Neural cell (in vitro differentiated cells): ENCODE data around the gene ANO3. TPM values are rescaled to one million over a fixed set of nuclear protein-coding genes. Genes with fewer than 3 reads are reported as not detected.

ENCODE experiments used
- H2AFZ ChIP-seq: fragments of 200-600, 300-800 bp; sonication (generic), shearing (Covaris generic); 2 replicates; pipeline ENCODE4 v1.6.0; 2014; ENCODE audit warnings: low read depth, mild to moderate bottlenecking, antibody characterized with exemption, low read length, moderate library complexity
- H3F3A ChIP-seq: fragments of 200-600 bp; shearing (Covaris generic); 2 replicates; pipeline ENCODE4 v1.6.1; 2016; ENCODE audit warnings: mild to moderate bottlenecking, moderate library complexity, mixed read lengths, antibody characterized with exemption, low read length; ENCODE audit not compliant: insufficient read depth, poor library complexity, severe bottlenecking
- H3K27ac ChIP-seq: fragments of 200-600, 300-800 bp; sonication (generic), shearing (Covaris generic); 2 replicates; pipeline ENCODE4 v1.5.1; 2014; ENCODE audit warnings: mild to moderate bottlenecking, low read length, moderate library complexity
- H3K27me3 ChIP-seq: fragments of 300-800, 200-600 bp; sonication (generic), shearing (Covaris generic); 2 replicates; pipeline ENCODE4 v1.6.0; 2014; ENCODE audit warnings: mild to moderate bottlenecking, low read depth, low read length, moderate library complexity; ENCODE audit not compliant: insufficient read depth
- H3K36me3 ChIP-seq: fragments of 300-800, 200-600 bp; sonication (generic), shearing (Covaris generic); 2 replicates; pipeline ENCODE4 v1.5.1; 2014; ENCODE audit warnings: mild to moderate bottlenecking, antibody characterized with exemption, low read length, moderate library complexity; ENCODE audit not compliant: insufficient read depth
- H3K4me2 ChIP-seq: fragments of 300-800, 200-600 bp; sonication (generic), shearing (Covaris generic); 2 replicates; pipeline ENCODE4 v1.6.0; 2014; ENCODE audit warnings: mild to moderate bottlenecking, low read length
- H3K4me3 ChIP-seq: fragments of 300-800, 200-600 bp; sonication (generic), shearing (Covaris generic); 2 replicates; pipeline ENCODE4 v1.5.1; 2014; ENCODE audit warnings: mild to moderate bottlenecking, low read length, moderate library complexity
- H3K79me2 ChIP-seq: fragments of 200-600 bp; shearing (Covaris generic); replicated peaks from 2 replicates; pipeline ENCODE4 v1.6.0; 2014; ENCODE audit warnings: mild to moderate bottlenecking, low read length, moderate library complexity; ENCODE audit not compliant: insufficient read depth
- H3K9ac ChIP-seq: fragments of 300-800, 200-600 bp; sonication (generic), shearing (Covaris generic); 2 replicates; pipeline ENCODE4 v1.6.1; 2016; ENCODE audit warnings: mild to moderate bottlenecking, low read length, mixed read lengths
- H3K9me2 ChIP-seq: fragments of 200-600 bp; shearing (Covaris generic); 2 replicates; pipeline ENCODE4 v1.6.1; 2016; ENCODE audit warnings: mild to moderate bottlenecking, low read length, mixed read lengths; ENCODE audit not compliant: insufficient read depth
- H3K9me3 ChIP-seq: fragments of 200-600, 300-800 bp; sonication (generic), shearing (Covaris generic); 2 replicates; pipeline ENCODE4 v1.6.1; 2016; ENCODE audit warnings: mild to moderate bottlenecking, mixed run types, low read length, moderate library complexity, mixed read lengths
- H4K20me1 ChIP-seq: fragments of 200-600 bp; shearing (Covaris generic); 2 replicates; pipeline ENCODE4 v1.6.1; 2016; ENCODE audit warnings: mild to moderate bottlenecking, mixed run types; ENCODE audit not compliant: insufficient read depth
- CTCF ChIP-seq: fragments of 450-650 bp; IDR thresholded peaks from 2 replicates; pipeline ENCODE4 v1.5.1; 2014; ENCODE audit warnings: antibody characterized with exemption, mild to moderate bottlenecking, moderate library complexity; ENCODE audit not compliant: poor library complexity, severe bottlenecking
- EP300 ChIP-seq: fragments of 450-650 bp; conservative IDR thresholded peaks from 2 replicates; pipeline ENCODE4 v1.6.1; 2014; ENCODE audit warnings: antibody characterized with exemption, mild to moderate bottlenecking, moderate library complexity; ENCODE audit not compliant: poor library complexity, severe bottlenecking
- EZH2 ChIP-seq: fragments of 200-600, 300-800 bp; shearing (Covaris generic), sonication (generic); IDR thresholded peaks from 2 replicates; pipeline ENCODE4 v1.6.1; 2014; ENCODE audit warnings: antibody characterized with exemption, low read length, borderline replicate concordance, mild to moderate bottlenecking; ENCODE audit not compliant: insufficient read depth, poor library complexity, severe bottlenecking
- MXI1 ChIP-seq: fragments of 450-650 bp; conservative IDR thresholded peaks from 2 replicates; pipeline ENCODE4 v1.6.1; 2014; ENCODE audit warnings: antibody characterized with exemption, mild to moderate bottlenecking; ENCODE audit not compliant: poor library complexity, severe bottlenecking
- POLR2AphosphoS5 ChIP-seq: IDR thresholded peaks from 2 replicates; pipeline ENCODE4 v1.6.1; 2012
- RAD21 ChIP-seq: fragments of 450-650 bp; conservative IDR thresholded peaks from 2 replicates; pipeline ENCODE4 v1.6.1; 2014; ENCODE audit warnings: antibody characterized with exemption, mild to moderate bottlenecking, moderate library complexity
- SMC3 ChIP-seq: fragments of 450-650 bp; conservative IDR thresholded peaks from 2 replicates; pipeline ENCODE4 v1.6.1; 2014; ENCODE audit warnings: antibody characterized with exemption, mild to moderate bottlenecking, moderate library complexity; ENCODE audit not compliant: poor library complexity
- TAF1 ChIP-seq: IDR thresholded peaks from 2 replicates; pipeline ENCODE4 v1.6.1; 2012; ENCODE audit warnings: low read depth
- polyA plus RNA-seq: library from polyadenylated mRNA; depleted of rRNA; stranded (reverse); fragments of >200 nt; gene quantifications from 2 replicates; pipeline ENCODE4 v1.2.3, GENCODE V29; 2014
- TF ChIP-seq, protein P1 (sequence below): IDR thresholded peaks from 2 replicates; pipeline ENCODE4 v1.6.1; 2012; ENCODE audit warnings: borderline replicate concordance

Gene ANO3
- polyA plus RNA-seq, 1 donor from 2014 or later = not detected

- no peaks in the 10 kb centered on the region for H4K20me1 ChIP-seq
- TF ChIP-seq POLR2AphosphoS5 = no peak
- no peak for TF ChIP-seq EP300
- TF ChIP-seq, protein P1, sequence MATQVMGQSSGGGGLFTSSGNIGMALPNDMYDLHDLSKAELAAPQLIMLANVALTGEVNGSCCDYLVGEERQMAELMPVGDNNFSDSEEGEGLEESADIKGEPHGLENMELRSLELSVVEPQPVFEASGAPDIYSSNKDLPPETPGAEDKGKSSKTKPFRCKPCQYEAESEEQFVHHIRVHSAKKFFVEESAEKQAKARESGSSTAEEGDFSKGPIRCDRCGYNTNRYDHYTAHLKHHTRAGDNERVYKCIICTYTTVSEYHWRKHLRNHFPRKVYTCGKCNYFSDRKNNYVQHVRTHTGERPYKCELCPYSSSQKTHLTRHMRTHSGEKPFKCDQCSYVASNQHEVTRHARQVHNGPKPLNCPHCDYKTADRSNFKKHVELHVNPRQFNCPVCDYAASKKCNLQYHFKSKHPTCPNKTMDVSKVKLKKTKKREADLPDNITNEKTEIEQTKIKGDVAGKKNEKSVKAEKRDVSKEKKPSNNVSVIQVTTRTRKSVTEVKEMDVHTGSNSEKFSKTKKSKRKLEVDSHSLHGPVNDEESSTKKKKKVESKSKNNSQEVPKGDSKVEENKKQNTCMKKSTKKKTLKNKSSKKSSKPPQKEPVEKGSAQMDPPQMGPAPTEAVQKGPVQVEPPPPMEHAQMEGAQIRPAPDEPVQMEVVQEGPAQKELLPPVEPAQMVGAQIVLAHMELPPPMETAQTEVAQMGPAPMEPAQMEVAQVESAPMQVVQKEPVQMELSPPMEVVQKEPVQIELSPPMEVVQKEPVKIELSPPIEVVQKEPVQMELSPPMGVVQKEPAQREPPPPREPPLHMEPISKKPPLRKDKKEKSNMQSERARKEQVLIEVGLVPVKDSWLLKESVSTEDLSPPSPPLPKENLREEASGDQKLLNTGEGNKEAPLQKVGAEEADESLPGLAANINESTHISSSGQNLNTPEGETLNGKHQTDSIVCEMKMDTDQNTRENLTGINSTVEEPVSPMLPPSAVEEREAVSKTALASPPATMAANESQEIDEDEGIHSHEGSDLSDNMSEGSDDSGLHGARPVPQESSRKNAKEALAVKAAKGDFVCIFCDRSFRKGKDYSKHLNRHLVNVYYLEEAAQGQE = no peak
- no peak for TF ChIP-seq CTCF
- no peak for TF ChIP-seq TAF1
- no peak for TF ChIP-seq MXI1
- no peak for TF ChIP-seq SMC3
- TF ChIP-seq EZH2 = no peak
- no peak for TF ChIP-seq RAD21
- no peak overlapping the region for H3K9ac ChIP-seq
- H3K4me2 ChIP-seq = no peak overlapping the region
- H3K79me2 ChIP-seq = no peaks in the 10 kb centered on the region
- no peaks in the 10 kb centered on the region for H3K9me2 ChIP-seq
- no peaks in the 10 kb centered on the region for H3K9me3 ChIP-seq
- H3F3A ChIP-seq = no peaks in the 10 kb centered on the region
- H3K27me3 ChIP-seq = no peaks in the 10 kb centered on the region
- no peaks in the 10 kb centered on the region for H3K36me3 ChIP-seq
- H3K27ac ChIP-seq = no peak overlapping the region
- no peak overlapping the region for H2AFZ ChIP-seq
- no peak overlapping the region for H3K4me3 ChIP-seq
Measured at GRCh38 chr11:26541870-26542269, 209.9 kb downstream of the ANO3 start.

DNA sequence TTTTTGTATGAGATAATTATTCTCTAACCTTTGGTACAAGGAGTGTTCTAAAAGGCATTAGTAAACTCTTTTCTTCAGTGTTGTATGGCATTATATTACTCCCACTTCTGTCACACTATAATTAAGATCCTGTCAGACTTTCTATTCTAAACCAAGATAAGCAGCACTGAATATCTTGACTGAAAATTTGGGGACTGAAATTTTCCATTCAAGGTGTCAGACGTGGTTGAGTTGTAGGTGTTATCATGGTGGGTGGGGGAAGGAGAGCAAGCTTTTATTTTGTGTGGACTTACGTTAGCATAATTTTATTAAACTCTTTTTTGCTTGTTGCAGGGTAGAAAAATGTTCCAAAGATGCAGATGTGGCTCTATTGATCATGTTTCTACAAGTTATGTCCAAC is 217.2 kb downstream of the ANO3 start:
- no peaks in the 10 kb centered on the region for H3K9me3 ChIP-seq
- TF ChIP-seq TAF1 (no peak), EZH2 (no peak), SMC3 (no peak), CTCF (no peak)
- TF ChIP-seq, protein P1 = no peak

More for the DNA sequence above, 217.2 kb downstream of the ANO3 start:
- no peak overlapping the region for H3K4me2 ChIP-seq
- no peaks in the 10 kb centered on the region for H3K36me3 ChIP-seq
- no peaks in the 10 kb centered on the region for H3K79me2 ChIP-seq
- no peak overlapping the region for H3K27ac ChIP-seq
- H3K4me3 ChIP-seq = no peak overlapping the region
- no peak overlapping the region for H2AFZ ChIP-seq
- H3K9ac ChIP-seq = no peak overlapping the region
- H3K27me3 ChIP-seq = no peaks in the 10 kb centered on the region
- H3F3A ChIP-seq = no peaks in the 10 kb centered on the region
- no peaks in the 10 kb centered on the region for H3K9me2 ChIP-seq
- no peaks in the 10 kb centered on the region for H4K20me1 ChIP-seq
